SJCRH30 (cell line): Measurements from ENCODE around the gene PTPRU. TPM values are rescaled to one million over a fixed set of nuclear protein-coding genes. Genes with fewer than 3 reads are reported as not detected.
A peak's percentile ranks its signal among the peaks of the same experiment; 100 is the strongest.
"Not testable (repeated sequence)": the region's sequence is repeated elsewhere in the genome, so short reads cannot be mapped to it uniquely, and the experiment has no call there.

Experiments used
- DNase-seq, 2 experiments: peaks; one replicate each; pipeline ENCODE4 v3.0.0-alpha.2; 2015 to 2020
- H3K27ac ChIP-seq: fragments of 250-450 bp; sonication (Bioruptor Pico); 2 replicates; pipeline ENCODE4 v1.5.1; 2020; ENCODE audit warnings: mild to moderate bottlenecking, moderate library complexity
- H3K27me3 ChIP-seq: fragments of 250-450 bp; sonication (Bioruptor Pico); 2 replicates; pipeline ENCODE4 v1.5.1; 2020; ENCODE audit warnings: mild to moderate bottlenecking, moderate library complexity
- H3K36me3 ChIP-seq: fragments of 250-450 bp; sonication (Bioruptor Pico); 2 replicates; pipeline ENCODE4 v1.5.1; 2020; ENCODE audit warnings: mild to moderate bottlenecking, moderate library complexity
- H3K4me1 ChIP-seq: fragments of 250-450 bp; sonication (Bioruptor Pico); 2 replicates; pipeline ENCODE4 v1.5.1; 2020; ENCODE audit warnings: mild to moderate bottlenecking, moderate library complexity
- H3K4me3 ChIP-seq: fragments of 250-450 bp; sonication (Bioruptor Pico); 2 replicates; pipeline ENCODE4 v1.5.1; 2020; ENCODE audit warnings: mild to moderate bottlenecking, moderate library complexity
- H3K9me3 ChIP-seq: fragments of 250-450 bp; sonication (Bioruptor Pico); replicated peaks from 2 replicates; pipeline ENCODE4 v1.5.1; 2020; ENCODE audit warnings: mild to moderate bottlenecking, moderate library complexity
- total RNA-seq: library from RNA; depleted of rRNA; stranded (reverse); fragments of >200 nt; shearing (Covaris generic); gene quantifications from 2 replicates; pipeline ENCODE4 v1.2.3, GENCODE V29; 2014

Gene PTPRU
- total RNA-seq, 1 experiment from 2014 or later, result 16.3 TPM

DNA sequence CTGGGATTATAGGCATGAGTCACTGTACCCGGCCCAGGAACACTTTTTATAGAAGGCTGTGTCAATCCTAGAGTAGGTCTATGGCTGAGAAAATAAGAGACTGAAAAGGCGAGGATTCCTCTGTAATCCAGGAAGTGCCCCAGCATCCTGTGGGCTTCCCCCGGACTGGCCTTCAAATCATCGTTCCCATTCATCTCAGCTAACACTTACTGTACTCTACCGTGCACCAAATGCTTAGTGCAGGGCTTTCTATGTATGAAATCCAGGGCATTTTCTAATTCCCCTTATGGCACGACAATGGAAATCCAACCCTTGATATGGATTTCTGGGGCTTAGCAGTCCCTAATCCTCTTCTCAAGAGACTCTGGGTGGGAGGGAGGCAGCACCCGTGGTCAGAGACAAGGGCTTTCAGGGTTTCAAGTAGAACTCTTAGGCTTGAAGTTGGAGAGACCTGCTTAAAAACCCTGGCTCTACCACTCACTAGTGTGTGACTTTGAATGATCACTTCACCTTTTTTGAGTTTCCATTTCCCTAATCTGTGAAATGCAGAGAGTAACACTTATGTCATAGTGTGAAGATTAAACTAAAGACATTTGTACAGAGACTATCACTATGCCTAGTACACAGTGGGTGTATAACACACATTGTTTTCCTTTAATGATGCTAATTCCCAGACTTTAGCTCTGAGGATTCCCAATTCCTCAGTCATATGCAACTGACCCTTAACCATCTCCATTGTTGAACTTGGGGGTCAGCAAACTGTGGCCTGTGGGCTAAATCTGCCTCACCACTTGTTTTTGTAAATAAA is 25.8 kb upstream of the PTPRU start:
- H3K4me3 ChIP-seq, result no peak overlapping the region
- DNase-seq, result peak; percentile 53 to 77
- peaks cover 22% of the 10 kb centered on the region for H3K4me1 ChIP-seq
- peak overlapping the region; percentile 10; the same call in 1 of the 2 replicates for H3K27ac ChIP-seq
- peaks cover 29% of the 10 kb centered on the region for H3K36me3 ChIP-seq
- H3K9me3 ChIP-seq, result no peaks in the 10 kb centered on the region
- H3K27me3 ChIP-seq, result no peaks in the 10 kb centered on the region

DNA sequence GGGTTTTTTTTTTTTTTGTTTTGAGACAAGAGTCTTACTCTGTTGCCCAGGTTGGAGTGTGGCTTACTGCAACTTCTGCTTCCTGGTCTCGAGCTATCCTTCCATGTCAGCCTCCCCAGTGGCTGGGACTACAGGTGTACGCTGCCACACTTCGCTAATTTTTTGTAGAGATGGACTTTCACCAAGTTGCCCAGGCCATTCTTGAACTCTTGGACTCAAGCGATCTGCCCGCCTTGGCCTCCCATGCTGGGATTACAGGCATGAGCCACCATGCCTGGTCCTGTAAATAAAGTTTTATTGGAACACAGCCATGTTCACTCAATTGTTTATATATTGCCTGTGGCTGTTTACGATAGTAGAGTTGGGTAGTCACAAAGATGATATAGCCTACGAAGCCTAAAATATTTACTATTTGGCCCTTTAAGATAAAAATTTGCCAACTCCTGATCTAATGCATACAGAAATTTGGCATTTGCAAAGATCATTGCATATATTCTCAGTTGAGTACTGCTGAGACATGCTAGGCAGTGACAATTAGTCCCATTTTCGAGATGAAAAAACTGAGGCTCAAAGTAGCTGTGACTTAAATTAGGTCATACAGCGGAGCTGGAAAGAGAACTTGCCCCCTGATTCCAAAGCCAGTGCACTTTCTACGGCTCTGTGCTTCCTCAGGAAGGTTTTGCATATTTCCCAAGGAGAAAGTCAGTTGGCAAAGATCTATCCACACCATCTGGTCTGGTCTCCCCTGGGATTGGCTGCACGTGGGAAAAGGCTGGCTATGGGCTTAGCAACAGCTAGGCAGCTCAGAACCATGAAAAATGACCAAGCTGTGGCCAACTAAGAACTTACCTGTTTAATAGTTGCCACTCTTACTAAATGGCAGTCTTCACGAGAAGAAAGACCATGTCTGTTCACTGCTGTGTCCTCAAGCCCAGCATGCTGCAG is 25.0 kb upstream of the PTPRU start:
- no peaks in the 10 kb centered on the region for H3K9me3 ChIP-seq
- H3K27ac ChIP-seq, result no peak overlapping the region
- H3K4me1 ChIP-seq, result peaks cover 28% of the 10 kb centered on the region
- H3K4me3 ChIP-seq, result no peak overlapping the region
- DNase-seq, result peak in 1 of 2 experiments; percentile 39
- no peaks in the 10 kb centered on the region for H3K27me3 ChIP-seq
- H3K36me3 ChIP-seq, result peaks cover 22% of the 10 kb centered on the region

DNA sequence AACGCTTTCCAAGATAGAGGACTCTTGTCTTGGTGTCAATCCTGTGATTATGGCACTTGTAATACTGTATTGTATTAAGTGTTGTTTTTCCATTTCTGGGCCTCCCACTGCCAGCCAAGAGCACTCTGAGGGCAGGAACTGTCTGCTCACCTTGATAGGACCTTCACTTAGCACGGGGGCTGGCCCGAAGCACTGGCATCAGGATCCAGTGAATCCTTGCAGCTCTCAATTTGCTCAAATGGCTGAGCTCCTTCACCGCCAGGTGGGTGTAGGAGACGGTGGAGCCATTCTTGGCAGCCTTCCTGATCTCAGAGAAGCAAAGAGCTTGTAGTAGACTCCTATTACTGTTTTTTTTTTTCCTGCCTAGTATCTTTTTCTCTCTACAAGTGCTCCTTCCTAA is 23.3 kb upstream of the PTPRU start:
- no peaks in the 10 kb centered on the region for H3K9me3 ChIP-seq
- DNase-seq, result no peak
- H3K36me3 ChIP-seq, result peaks cover 27% of the 10 kb centered on the region
- H3K27me3 ChIP-seq, result no peaks in the 10 kb centered on the region
- H3K4me3 ChIP-seq, result no peak overlapping the region
- H3K4me1 ChIP-seq, result peaks cover 32% of the 10 kb centered on the region
- H3K27ac ChIP-seq, result no peak overlapping the region

DNA sequence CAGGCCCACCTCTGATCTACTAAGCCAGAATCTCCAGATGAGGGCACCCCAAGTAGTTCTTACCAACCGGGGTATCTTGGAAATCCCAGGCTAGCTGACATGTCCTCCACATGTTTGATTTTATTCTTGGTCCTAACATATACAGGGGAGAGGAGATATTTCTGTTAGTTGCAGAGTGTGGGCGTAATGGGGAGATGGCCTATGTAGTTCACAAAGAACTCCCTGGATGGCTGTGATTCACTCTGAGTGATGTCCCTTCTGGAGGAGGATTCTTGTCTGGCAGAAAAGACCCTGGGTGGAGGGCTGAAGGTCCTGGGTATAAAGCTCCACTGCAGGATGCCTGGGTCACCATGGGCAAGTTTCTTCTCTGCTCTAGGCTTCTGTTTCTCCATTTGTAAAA is 18.7 kb upstream of the PTPRU start:
- Histone ChIP-seq H3K36me3 (peaks cover 25% of the 10 kb centered on the region), H3K4me3 (no peak overlapping the region), H3K9me3 (no peaks in the 10 kb centered on the region), H3K4me1 (peaks cover 13% of the 10 kb centered on the region; the same call in 1 of the 2 replicates), H3K27ac (no peak overlapping the region), H3K27me3 (no peaks in the 10 kb centered on the region)
- no peak for DNase-seq

DNA sequence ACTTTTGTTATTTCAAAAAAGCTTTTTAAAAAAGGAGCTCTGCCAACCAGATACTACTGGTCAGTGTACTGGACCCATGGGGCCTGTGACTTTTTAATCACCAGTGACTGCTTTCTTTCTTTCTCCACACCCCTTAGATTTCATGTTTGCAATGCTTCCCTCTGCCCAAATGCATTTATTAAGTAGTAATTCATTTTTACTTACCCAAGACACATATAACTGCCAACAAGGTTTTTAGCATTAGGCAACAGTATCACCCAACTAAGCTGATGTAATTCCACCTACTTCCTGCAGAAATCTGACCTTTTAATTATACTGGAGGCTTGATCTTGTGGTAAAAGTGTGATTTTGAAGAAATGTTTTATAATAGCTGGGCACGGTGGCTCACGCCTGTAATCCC is 18.1 kb upstream of the PTPRU start:
- Histone ChIP-seq H3K27ac (no peak overlapping the region), H3K4me3 (no peak overlapping the region), H3K27me3 (no peaks in the 10 kb centered on the region), H3K36me3 (peaks cover 23% of the 10 kb centered on the region), H3K9me3 (no peaks in the 10 kb centered on the region), H3K4me1 (peaks cover 13% of the 10 kb centered on the region; the same call in 1 of the 2 replicates)
- no peak for DNase-seq

DNA sequence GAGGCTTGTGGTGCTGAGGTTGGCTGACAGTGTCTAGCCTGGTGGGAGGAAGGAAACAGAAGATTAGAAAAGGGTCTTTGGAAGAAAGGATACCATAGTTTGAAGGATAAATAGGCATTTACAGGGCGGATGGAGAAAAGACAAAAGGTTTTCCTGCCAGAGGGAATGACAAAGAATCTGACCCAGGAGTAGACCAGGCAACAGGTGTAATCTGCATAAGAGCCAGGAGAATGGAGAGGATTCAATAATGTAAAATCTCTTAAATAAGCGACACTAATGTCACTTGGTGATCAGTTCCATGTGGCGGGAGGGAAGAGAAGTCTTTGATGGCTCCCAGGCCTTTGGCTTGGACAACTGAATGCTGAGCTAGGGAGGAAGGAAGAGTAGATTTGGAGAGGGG is 15.0 kb upstream of the PTPRU start:
- DNase-seq, result no peak
- Histone ChIP-seq H3K27me3 (no peaks in the 10 kb centered on the region), H3K9me3 (no peaks in the 10 kb centered on the region), H3K27ac (no peak overlapping the region), H3K4me3 (no peak overlapping the region), H3K36me3 (peaks cover 17% of the 10 kb centered on the region), H3K4me1 (peaks cover 8% of the 10 kb centered on the region; the same call in 1 of the 2 replicates)

DNA sequence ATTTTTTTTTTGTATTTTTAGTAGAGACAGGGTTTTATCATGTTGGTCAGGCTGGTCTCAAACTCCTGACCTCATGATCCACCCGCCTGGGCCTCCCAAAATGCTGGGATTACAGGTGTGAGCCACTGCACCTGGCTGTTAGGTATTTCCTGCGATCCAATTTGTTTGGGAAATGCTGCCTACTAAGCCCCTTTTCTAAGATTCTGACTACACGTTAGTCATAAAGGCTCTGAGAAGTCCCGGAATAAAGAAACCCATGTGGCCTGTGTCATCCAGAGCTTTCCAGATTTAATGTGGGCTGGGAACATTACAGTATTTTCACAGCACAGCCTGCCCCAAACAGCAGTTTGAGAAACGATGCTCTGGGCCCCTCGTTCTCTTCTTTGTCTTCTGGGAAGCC is 14.1 kb upstream of the PTPRU start:
- not testable (repeated sequence) for DNase-seq, H3K27ac ChIP-seq, H3K9me3 ChIP-seq, H3K4me1 ChIP-seq, H3K27me3 ChIP-seq, H3K4me3 ChIP-seq
- peaks cover 17% of the 10 kb centered on the region for H3K36me3 ChIP-seq

DNA sequence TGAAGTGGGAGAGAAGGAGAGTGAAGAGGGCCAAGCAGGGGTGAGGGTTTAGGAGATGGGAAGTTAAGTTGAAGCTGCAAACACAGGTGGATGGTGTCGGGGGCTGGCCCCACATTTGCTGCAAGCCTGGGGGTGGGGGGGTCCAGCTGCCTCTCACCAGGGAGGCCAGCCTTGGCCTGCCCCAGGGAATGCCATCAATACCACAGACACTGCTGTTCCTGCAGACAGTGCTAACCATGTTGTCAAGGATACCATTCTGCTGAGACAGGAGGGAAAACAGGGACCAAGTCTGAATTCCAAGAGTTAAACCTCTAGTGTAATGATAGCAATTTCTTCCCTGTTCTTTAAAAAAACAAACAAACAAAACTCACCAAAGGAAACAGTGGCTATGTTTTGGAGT is 13.6 kb upstream of the PTPRU start:
- H3K4me1 ChIP-seq, result 0 out of 2 replicates have a peak, but pooled peaks cover 4% of the 10 kb centered on the region
- no peak overlapping the region for H3K27ac ChIP-seq
- DNase-seq, result no peak
- no peaks in the 10 kb centered on the region for H3K9me3 ChIP-seq
- H3K27me3 ChIP-seq, result no peaks in the 10 kb centered on the region
- peaks cover 14% of the 10 kb centered on the region for H3K36me3 ChIP-seq
- no peak overlapping the region for H3K4me3 ChIP-seq

DNA sequence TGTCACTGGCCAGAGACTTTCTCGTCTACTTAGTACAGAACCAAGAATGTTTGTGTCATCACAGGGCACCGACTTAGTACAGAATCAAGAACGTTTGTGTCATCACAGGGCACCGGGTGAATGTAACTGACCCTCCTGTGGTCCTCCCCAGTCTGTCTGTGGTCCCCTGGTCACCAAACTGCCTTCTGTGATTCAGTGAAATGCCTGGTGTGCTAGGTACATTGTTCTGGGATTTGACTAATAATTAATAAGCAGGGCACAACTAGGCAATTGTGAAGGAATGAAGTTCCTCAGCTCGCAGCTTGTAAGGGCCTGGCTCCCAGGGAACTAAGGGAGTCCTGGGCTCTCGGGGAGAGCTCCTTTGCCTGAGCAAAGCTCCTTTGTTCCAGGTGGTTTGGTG is 12.8 kb upstream of the PTPRU start:
- Histone ChIP-seq H3K27me3 (no peaks in the 10 kb centered on the region), H3K27ac (no peak overlapping the region), H3K4me1 (0 out of 2 replicates have a peak, but pooled peaks cover 4% of the 10 kb centered on the region), H3K9me3 (no peaks in the 10 kb centered on the region), H3K36me3 (peaks cover 9% of the 10 kb centered on the region), H3K4me3 (no peak overlapping the region)
- no peak for DNase-seq

DNA sequence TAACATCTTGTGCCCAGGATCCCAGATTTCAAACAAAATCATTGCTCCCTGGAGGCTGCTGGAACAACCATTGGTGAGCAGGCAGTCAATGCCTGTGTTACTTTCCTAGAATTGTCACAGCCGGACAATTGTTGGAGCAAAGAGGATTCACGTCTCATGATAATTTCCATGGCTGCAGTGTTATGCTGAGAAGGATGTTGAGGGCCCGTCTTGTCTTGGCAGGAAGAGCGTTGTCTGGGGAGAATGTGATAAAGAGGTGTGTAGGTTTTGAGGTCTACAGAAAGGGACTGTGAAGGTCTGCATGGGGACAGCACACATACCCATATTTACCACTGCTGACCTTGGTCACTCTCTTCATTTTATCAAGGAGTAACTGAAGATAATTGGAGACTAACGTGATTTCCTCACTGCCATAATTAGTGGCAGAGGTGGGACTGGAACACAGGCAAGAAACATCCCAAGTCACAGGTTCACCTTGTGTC is 11.9 kb upstream of the PTPRU start:
- H3K9me3 ChIP-seq, result no peaks in the 10 kb centered on the region
- no peak for DNase-seq
- H3K4me1 ChIP-seq, result 0 out of 2 replicates have a peak, but pooled peaks cover 4% of the 10 kb centered on the region
- peaks cover 9% of the 10 kb centered on the region for H3K36me3 ChIP-seq
- H3K4me3 ChIP-seq, result no peak overlapping the region
- H3K27me3 ChIP-seq, result no peaks in the 10 kb centered on the region
- H3K27ac ChIP-seq, result no peak overlapping the region

DNA sequence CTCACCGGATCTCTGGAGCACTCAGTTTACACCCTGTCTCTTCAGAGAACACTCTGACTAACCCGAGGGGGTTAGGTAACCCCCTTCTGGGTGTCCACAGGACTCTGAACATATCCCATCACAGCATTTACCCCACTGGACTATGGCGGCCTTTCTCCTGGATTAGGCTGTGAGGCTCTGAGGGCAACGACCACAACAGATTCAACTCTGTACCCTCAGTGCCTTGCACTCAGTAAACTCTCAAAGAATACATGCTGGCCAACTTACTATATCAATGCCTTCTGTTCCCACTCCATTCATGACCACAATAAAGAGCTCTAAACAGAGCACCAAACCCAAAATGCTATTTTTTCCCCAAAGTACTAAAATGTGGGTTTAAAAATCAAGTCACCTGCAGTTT is 11.0 kb upstream of the PTPRU start:
- Histone ChIP-seq H3K9me3 (no peaks in the 10 kb centered on the region), H3K36me3 (peaks cover 9% of the 10 kb centered on the region), H3K4me1 (0 out of 2 replicates have a peak, but pooled peaks cover 4% of the 10 kb centered on the region), H3K27ac (no peak overlapping the region), H3K27me3 (no peaks in the 10 kb centered on the region), H3K4me3 (no peak overlapping the region)
- DNase-seq, result no peak

DNA sequence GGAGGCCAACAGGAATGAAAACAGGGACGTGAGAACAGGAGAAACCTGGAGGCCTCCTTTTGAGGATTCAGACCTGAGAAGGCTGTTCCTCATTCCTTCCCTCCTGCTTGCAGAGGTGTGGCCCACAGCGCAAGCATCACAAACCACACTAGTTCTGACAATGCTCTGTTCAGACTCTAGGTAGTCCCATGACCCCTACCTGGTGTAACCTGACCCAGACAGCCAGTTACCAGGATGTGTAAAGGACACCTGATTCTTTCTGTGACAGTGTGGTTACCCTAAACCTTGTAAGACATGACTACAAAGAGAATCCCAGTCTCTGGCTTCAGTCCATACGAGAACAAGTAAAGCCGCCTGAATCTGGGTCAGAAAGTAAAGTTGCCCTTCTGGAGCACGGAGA is 8.8 kb upstream of the PTPRU start:
- H3K4me1 ChIP-seq, result peaks cover 1% of the 10 kb centered on the region; the same call in 1 of the 2 replicates
- H3K27me3 ChIP-seq, result no peaks in the 10 kb centered on the region
- no peak for DNase-seq
- H3K27ac ChIP-seq, result no peak overlapping the region
- H3K36me3 ChIP-seq, result peaks cover 3% of the 10 kb centered on the region; the same call in 1 of the 2 replicates
- H3K9me3 ChIP-seq, result no peaks in the 10 kb centered on the region
- H3K4me3 ChIP-seq, result no peak overlapping the region

DNA sequence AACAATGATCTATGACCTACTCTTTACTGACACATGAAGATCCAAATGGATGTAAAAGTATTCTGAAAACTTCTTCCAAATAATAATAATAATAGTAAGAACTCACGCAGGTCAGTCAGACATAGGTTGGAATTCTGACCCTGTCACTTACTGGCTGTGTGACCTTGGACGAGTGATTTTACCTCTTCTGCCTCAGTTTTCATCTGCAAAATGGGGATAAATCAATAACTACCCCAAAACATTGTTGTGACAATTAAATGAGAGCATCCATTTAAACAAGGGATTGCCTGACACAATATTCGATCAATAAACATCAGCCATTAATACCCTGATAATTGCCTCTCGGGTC is 6.1 kb upstream of the PTPRU start:
- Histone ChIP-seq H3K4me3 (peak overlapping the region; percentile 88), H3K27ac (peak overlapping the region; percentile 50), H3K9me3 (no peaks in the 10 kb centered on the region), H3K36me3 (no peaks in the 10 kb centered on the region), H3K4me1 (peaks cover 10% of the 10 kb centered on the region), H3K27me3 (no peaks in the 10 kb centered on the region)
- DNase-seq, result no peak

DNA sequence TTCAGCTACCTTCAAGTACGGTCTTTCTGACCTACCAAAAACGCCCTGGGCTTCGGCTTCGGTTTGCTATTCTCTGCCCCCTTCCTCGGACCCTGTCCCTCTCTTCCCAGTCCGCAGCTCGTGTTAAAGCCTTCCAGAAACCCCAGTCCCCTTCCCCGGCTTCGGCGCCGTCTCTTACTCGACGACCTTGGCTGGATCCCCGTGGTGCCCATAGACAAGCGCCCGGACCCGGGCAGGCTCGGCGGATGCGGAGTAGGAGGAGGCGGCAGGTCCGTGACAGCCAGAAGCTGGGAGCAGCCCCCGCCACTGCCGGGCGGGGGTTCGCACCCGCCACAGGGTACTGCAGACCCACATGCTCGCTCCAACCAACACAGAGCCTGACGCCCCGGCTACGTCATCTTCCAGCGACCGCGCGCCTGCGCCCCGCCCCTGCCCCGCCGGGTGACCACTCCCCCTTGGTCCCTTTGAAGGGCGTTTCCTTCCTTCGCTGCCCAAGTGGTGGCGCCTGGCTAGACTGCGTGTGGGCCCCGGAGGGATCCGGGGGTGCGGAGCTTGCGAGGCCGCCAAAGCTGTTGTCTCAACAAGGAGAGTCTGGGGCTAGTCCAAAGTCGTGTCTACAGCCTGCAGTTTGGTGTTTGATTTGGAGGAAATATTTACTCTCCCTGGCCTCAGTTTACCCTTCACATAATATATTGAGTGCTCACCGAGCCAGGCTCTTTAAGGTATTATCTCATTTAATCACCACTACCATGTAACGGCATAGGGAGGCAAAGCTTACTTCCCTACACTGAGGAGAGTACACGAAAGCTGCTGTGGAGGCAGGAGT is 5.6 kb upstream of the PTPRU start, which contains the start of gene MECR:
Gene MECR (minus strand): TSS at position 382 of the 826 bp plus-strand sequence. CDS start 28 bp downstream, at position 354.
- H3K27me3 ChIP-seq, result no peaks in the 10 kb centered on the region
- H3K36me3 ChIP-seq, result no peaks in the 10 kb centered on the region
- DNase-seq, result peak; percentile 96 to 97
- H3K4me3 ChIP-seq, result peak within 1 kb of the TSS; percentile 88
- H3K4me1 ChIP-seq, result peaks cover 10% of the 10 kb centered on the region
- H3K27ac ChIP-seq, result peak within 1 kb of the TSS; percentile 50
- no peaks in the 10 kb centered on the region for H3K9me3 ChIP-seq
